Cardiac septum (tissue), 1 donor: Measurements from ENCODE around the gene TNNC2. TPM values are rescaled to one million over a fixed set of nuclear protein-coding genes. Genes with fewer than 3 reads are reported as not detected.

Source experiments
- DNase-seq: peaks from one replicate; pipeline ENCODE4 v3.0.0-alpha.2; 2020; ENCODE audit warnings: low spot score
- intact Hi-C: fragments of 100-400 bp; cut with DNase I; formaldehyde crosslinking; loops from one replicate; pipeline ENCODE4 v1.14.0; 2022
- total RNA-seq: library from RNA; stranded (reverse); fragmentation: NEBNext Ultra II Directional; extraction: Animal tissue kit (Norgen Biotek cat#: 25700); gene quantifications from one replicate; pipeline ENCODE4 v1.2.1, GENCODE V29; 2021
- donor health status: DM: no; HTN: no; CAD: no.

The TNNC2 gene
- total RNA-seq, 1 donor from 2014 or later: not detected

GRCh38 chr20:45796337-45797065 lies 30.6 kb downstream of the TNNC2 start:
- DNase-seq: peak; percentile 19
- intact Hi-C loops: no loop called here

GRCh38 chr20:45792317-45793118 lies 34.6 kb downstream of the TNNC2 start:
- intact Hi-C loops: no loop called here
- DNase-seq: peak; percentile 75

- DNase-seq: no peak
- intact Hi-C loops: no loop called here
Observed at GRCh38 chr20:45788351-45788750, 38.8 kb downstream of the TNNC2 start.

GRCh38 chr20:45783656-45784294 lies 43.3 kb downstream of the TNNC2 start:
- intact Hi-C loops: no loop called here
- no peak for DNase-seq

- intact Hi-C loops: no loop called here
- DNase-seq: no peak
Observed at GRCh38 chr20:45782890-45783289, 44.2 kb downstream of the TNNC2 start.

- DNase-seq: no peak
- intact Hi-C loops: no loop called here
Observed at GRCh38 chr20:45781391-45781931, 45.7 kb downstream of the TNNC2 start.

GRCh38 chr20:45780159-45780558 lies 47.0 kb downstream of the TNNC2 start:
- intact Hi-C loops: no loop called here
- DNase-seq: no peak

GRCh38 chr20:45779011-45779915 lies 47.8 kb downstream of the TNNC2 start:
- intact Hi-C loops: no loop called here
- no peak for DNase-seq

GRCh38 chr20:45776931-45777330 lies 50.2 kb downstream of the TNNC2 start:
- intact Hi-C loops: no loop called here
- no peak for DNase-seq

GRCh38 chr20:45775411-45775810 lies 51.7 kb downstream of the TNNC2 start:
- intact Hi-C loops: no loop called here
- DNase-seq: no peak

- DNase-seq: no peak
- intact Hi-C loops: no loop called here
Observed at GRCh38 chr20:45774945-45775344, 52.2 kb downstream of the TNNC2 start.

Other genes with a start within 250 kb of the TNNC2 start
- not detected for gene WFDC8, start 248.0 kb downstream of the TNNC2 start, total RNA-seq
- not detected for gene WFDC10A, start 197.6 kb downstream of the TNNC2 start, total RNA-seq
- not detected for gene WFDC9, start 196.0 kb downstream of the TNNC2 start, total RNA-seq
- not detected for gene WFDC11, start 157.1 kb downstream of the TNNC2 start, total RNA-seq
- not detected for gene WFDC13, start 125.3 kb downstream of the TNNC2 start, total RNA-seq
- gene WFDC10B, start 122.3 kb downstream of the TNNC2 start, total RNA-seq: not detected
- not detected for gene SPINT4, start 105.0 kb downstream of the TNNC2 start, total RNA-seq
- 2.0 TPM for gene WFDC3, start 35.4 kb downstream of the TNNC2 start, total RNA-seq
- 26.3 TPM for gene DNTTIP1, start 35.4 kb downstream of the TNNC2 start, total RNA-seq
- gene UBE2C, start 14.7 kb downstream of the TNNC2 start, total RNA-seq: 0.38 TPM
- 19.5 TPM for gene SNX21, start 6.5 kb upstream of the TNNC2 start, total RNA-seq
- gene ACOT8, start 30.1 kb upstream of the TNNC2 start, total RNA-seq: 24.9 TPM
- gene ZSWIM3, start 30.3 kb upstream of the TNNC2 start, total RNA-seq: 2.0 TPM
- 6.9 TPM for gene ZSWIM1, start 53.9 kb upstream of the TNNC2 start, total RNA-seq
- 3.3 TPM for gene SPATA25, start 60.3 kb upstream of the TNNC2 start, total RNA-seq
- gene NEURL2, start 63.9 kb upstream of the TNNC2 start, total RNA-seq: 7.6 TPM
- gene CTSA, start 64.0 kb upstream of the TNNC2 start, total RNA-seq: 111 TPM
- 37.1 TPM for gene PLTP, start 84.8 kb upstream of the TNNC2 start, total RNA-seq
- gene PCIF1, start 107.4 kb upstream of the TNNC2 start, total RNA-seq: 30.2 TPM
- gene ZNF335, start 144.9 kb upstream of the TNNC2 start, total RNA-seq: 8.5 TPM
- gene MMP9, start 181.6 kb upstream of the TNNC2 start, total RNA-seq: 2.4 TPM
- 0.73 TPM for gene SLC12A5, start 201.9 kb upstream of the TNNC2 start, total RNA-seq